T-helper 17 cell (primary cell): ENCODE results near the gene NXN. TPM values are rescaled to one million over a fixed set of nuclear protein-coding genes. Genes with fewer than 3 reads are reported as not detected.
"Not testable (repeated sequence)": the region's sequence is repeated elsewhere in the genome, so short reads cannot be mapped to it uniquely, and the experiment has no call there.

Source experiments
- ATAC-seq: fragments of 150-1000 bp; cut with Tn5 transposase; 2 replicates; pipeline ENCODE4 v1.10.0; 2021; ENCODE audit warnings: mild to moderate bottlenecking, moderate library complexity
- DNase-seq, 3 donors: peaks; one replicate each; pipeline versions ENCODE4 v3.0.0 to v3.0.0-alpha.2; 2020 to 2021
- H3K9me3 ChIP-seq: one replicate; pipeline ENCODE4 v1.7.0; 2013; ENCODE audit warnings: low read length, mild to moderate bottlenecking; ENCODE audit not compliant: control insufficient read depth, poor library complexity, severe bottlenecking
- H3K27ac Mint-ChIP-seq: one replicate; pipeline ENCODE4 v1.8.0; 2022; ENCODE audit warnings: mild to moderate bottlenecking, moderate library complexity, mixed read lengths
- H3K27me3 Mint-ChIP-seq: one replicate; pipeline ENCODE4 v1.8.0; 2022; ENCODE audit warnings: mixed read lengths
- H3K36me3 Mint-ChIP-seq: one replicate; pipeline ENCODE4 v1.8.0; 2022; ENCODE audit warnings: low read depth, mixed read lengths
- H3K4me1 Mint-ChIP-seq: one replicate; pipeline ENCODE4 v1.8.0; 2022; ENCODE audit warnings: mild to moderate bottlenecking, mixed read lengths
- H3K4me3 Mint-ChIP-seq: one replicate; pipeline ENCODE4 v1.8.0; 2022; ENCODE audit warnings: mild to moderate bottlenecking, moderate library complexity, mixed read lengths
- total RNA-seq, 4 donors: library from RNA in 2 of 4; stranded (reverse) in 2 of 4; gene quantifications; one replicate each; pipeline ENCODE4 v1.2.3 and lab custom pipeline; 2022 to 2026

Gene NXN
- total RNA-seq, 2 donors from 2014 or later = 3.3 to 4.4 TPM

DNA sequence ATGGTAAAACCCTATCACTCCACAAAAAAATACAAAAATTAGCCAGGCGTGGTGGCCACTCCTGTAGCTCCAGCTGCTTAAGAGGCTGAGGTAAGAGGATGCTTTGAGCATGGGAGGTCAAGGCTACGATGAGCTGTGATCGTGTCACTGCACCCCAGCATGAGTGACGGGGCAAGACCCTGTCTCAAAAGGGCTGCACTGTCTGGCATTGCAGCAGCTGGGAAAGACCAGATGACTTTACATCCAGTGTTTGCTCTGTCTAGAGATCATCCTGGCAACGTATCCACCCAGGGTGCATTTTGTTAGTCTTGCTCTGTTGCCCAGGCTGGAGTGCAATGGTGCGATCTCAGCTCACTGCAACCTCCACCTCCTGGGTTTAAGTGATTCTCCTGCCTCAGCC is 145.4 kb downstream of the NXN start:
- ATAC-seq (no peak), DNase-seq (no peak)
- Mint-ChIP-seq H3K4me1 (no peaks in the 10 kb centered on the region), H3K27ac (no peak overlapping the region), H3K27me3 (peaks cover 18% of the 10 kb centered on the region), H3K36me3 (no peaks in the 10 kb centered on the region), H3K4me3 (no peak overlapping the region)
- no peaks in the 10 kb centered on the region for H3K9me3 ChIP-seq

DNA sequence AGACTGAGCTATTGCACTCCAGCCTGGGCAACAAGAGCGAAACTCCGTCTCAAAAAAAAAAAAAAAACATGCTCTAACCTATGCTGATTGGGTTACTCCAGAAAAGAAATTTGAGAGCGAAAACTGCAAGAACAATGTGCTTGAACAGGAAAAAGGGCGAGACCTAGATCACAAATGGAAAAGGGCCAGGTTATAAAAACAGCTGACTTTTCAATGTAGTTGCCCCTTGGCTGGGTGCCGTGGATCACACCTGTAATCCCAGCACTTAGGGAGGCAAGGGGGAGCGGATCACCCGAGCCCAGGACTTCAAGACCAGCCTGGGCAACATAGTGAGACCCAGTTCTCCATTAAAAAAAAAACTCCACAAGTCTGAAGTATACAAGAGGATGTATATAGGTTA is 148.6 kb downstream of the NXN start:
- Mint-ChIP-seq H3K27me3 (peaks cover 15% of the 10 kb centered on the region), H3K4me1 (no peaks in the 10 kb centered on the region), H3K4me3 (no peak overlapping the region), H3K27ac (no peak overlapping the region), H3K36me3 (no peaks in the 10 kb centered on the region)
- H3K9me3 ChIP-seq = no peaks in the 10 kb centered on the region
- DNase-seq (no peak), ATAC-seq (no peak)

- DNase-seq (no peak), ATAC-seq (no peak)
- Mint-ChIP-seq H3K27ac (no peak overlapping the region), H3K4me3 (no peak overlapping the region), H3K4me1 (no peaks in the 10 kb centered on the region), H3K27me3 (peaks cover 15% of the 10 kb centered on the region), H3K36me3 (no peaks in the 10 kb centered on the region)
- H3K9me3 ChIP-seq = no peaks in the 10 kb centered on the region
Measured at GRCh38 chr17:830381-830780, 149.2 kb downstream of the NXN start.

GRCh38 chr17:829614-830013 is 150.0 kb downstream of the NXN start:
- not testable (repeated sequence) for H3K27ac Mint-ChIP-seq, H3K36me3 Mint-ChIP-seq, H3K9me3 ChIP-seq, ATAC-seq, H3K4me1 Mint-ChIP-seq, H3K4me3 Mint-ChIP-seq, DNase-seq
- peaks cover 18% of the 10 kb centered on the region for H3K27me3 Mint-ChIP-seq

DNA sequence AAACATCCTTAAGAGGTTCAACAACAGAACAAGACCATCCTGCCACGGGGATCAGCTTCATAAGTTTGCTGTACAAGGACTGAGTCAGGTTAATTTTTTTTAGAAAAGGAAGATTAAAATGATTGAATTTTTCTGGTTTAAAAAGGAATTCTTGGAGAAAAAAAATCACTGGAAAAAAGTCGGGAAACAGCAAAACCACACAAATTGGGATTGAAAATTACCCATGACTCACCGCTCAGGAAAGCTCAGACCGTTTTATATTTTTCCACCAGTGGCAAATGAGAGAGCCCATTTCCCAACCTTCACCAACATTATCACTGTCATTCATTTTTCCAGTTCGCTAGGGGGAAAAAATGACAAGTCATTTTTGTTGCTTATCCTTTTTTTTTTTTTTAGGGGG is 150.8 kb downstream of the NXN start:
- Mint-ChIP-seq H3K27me3 (peaks cover 20% of the 10 kb centered on the region), H3K36me3 (no peaks in the 10 kb centered on the region), H3K27ac (no peak overlapping the region), H3K4me3 (no peak overlapping the region), H3K4me1 (no peaks in the 10 kb centered on the region)
- DNase-seq = no peak
- no peak for ATAC-seq
- no peaks in the 10 kb centered on the region for H3K9me3 ChIP-seq

- ATAC-seq = no peak
- Mint-ChIP-seq H3K36me3 (no peaks in the 10 kb centered on the region), H3K27me3 (peaks cover 16% of the 10 kb centered on the region), H3K4me1 (no peaks in the 10 kb centered on the region), H3K4me3 (no peak overlapping the region), H3K27ac (no peak overlapping the region)
- DNase-seq = no peak
- H3K9me3 ChIP-seq = no peaks in the 10 kb centered on the region
Measured at GRCh38 chr17:826778-827177, 152.8 kb downstream of the NXN start.

- no peak overlapping the region for H3K4me3 Mint-ChIP-seq
- H3K27me3 Mint-ChIP-seq = peaks cover 14% of the 10 kb centered on the region
- no peaks in the 10 kb centered on the region for H3K4me1 Mint-ChIP-seq
- DNase-seq (no peak), ATAC-seq (no peak)
- H3K9me3 ChIP-seq = no peaks in the 10 kb centered on the region
- no peak overlapping the region for H3K27ac Mint-ChIP-seq
- no peaks in the 10 kb centered on the region for H3K36me3 Mint-ChIP-seq
Measured at GRCh38 chr17:825216-825615, 154.4 kb downstream of the NXN start.

DNA sequence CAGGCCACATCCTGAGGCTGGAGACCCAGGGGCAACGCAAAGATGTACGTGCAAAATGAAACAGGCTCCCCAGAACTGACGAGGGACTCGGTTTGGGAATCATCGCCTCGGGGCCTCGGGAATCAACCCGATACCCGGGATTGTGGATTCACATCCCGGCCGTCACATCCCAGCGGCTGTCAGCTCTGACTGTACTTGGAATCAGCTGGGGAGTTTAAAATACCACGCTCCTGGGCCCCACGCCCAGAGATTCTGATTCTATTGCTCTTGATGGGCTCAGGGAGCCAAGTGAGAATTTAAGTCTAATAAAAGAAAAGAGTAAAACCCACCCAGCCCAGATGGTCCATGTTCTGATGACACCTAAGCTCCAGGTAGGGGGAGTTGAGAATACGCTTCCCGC is 155.2 kb downstream of the NXN start:
- no peaks in the 10 kb centered on the region for H3K36me3 Mint-ChIP-seq
- ATAC-seq (no peak), DNase-seq (no peak)
- H3K9me3 ChIP-seq = no peaks in the 10 kb centered on the region
- H3K27ac Mint-ChIP-seq = no peak overlapping the region
- H3K27me3 Mint-ChIP-seq = peaks cover 14% of the 10 kb centered on the region
- H3K4me3 Mint-ChIP-seq = no peak overlapping the region
- no peaks in the 10 kb centered on the region for H3K4me1 Mint-ChIP-seq

DNA sequence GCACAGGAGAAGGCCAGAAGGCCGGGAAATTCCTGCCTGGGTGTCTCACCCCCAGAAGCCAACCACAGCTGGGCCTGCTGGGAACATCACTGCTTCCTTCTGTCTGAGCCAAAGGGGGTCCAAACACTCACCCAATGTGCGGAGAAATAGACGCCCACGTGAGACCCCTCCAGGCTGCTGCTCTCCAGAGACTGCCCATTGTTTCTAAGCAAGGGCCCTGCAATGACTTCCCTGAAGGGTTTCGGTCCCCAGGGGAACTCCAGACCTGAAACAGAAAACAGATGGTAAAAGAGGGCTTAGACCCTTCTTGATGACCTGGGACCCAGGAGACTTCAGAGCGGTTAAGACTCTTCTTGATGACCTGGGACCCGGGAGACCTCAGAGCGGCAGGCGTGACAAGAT is 156.1 kb downstream of the NXN start:
- no peaks in the 10 kb centered on the region for H3K9me3 ChIP-seq
- Mint-ChIP-seq H3K4me3 (no peak overlapping the region), H3K36me3 (no peaks in the 10 kb centered on the region), H3K4me1 (no peaks in the 10 kb centered on the region), H3K27ac (no peak overlapping the region), H3K27me3 (peaks cover 14% of the 10 kb centered on the region)
- ATAC-seq (no peak), DNase-seq (no peak)

GRCh38 chr17:819251-819650 is 160.3 kb downstream of the NXN start:
- DNase-seq = no peak
- Mint-ChIP-seq H3K4me3 (no peak overlapping the region), H3K27ac (no peak overlapping the region), H3K27me3 (peaks cover 5% of the 10 kb centered on the region), H3K36me3 (no peaks in the 10 kb centered on the region), H3K4me1 (no peaks in the 10 kb centered on the region)
- H3K9me3 ChIP-seq = no peaks in the 10 kb centered on the region
- no peak for ATAC-seq

DNA sequence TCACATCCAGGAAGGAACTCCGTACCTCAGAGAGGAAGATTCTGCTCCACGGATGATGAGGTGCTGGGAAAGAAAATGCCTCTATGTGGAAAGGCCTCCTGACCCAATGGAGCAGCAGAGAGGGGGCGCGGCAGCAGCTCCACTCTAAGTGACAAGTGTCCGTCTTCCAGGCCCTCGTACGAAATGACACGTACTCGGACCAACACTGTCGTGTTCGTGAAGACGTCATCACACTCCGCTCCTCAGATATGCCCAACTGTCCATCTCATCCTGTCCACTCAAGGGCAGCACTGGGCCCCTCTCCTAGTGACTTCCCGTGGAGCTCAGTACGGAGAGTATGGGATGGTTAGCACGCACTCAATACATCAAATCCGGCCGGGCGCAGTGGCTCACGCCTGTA is 165.2 kb downstream of the NXN start:
- DNase-seq (no peak), ATAC-seq (no peak)
- H3K9me3 ChIP-seq = no peaks in the 10 kb centered on the region
- Mint-ChIP-seq H3K4me3 (no peak overlapping the region), H3K36me3 (peaks cover 4% of the 10 kb centered on the region), H3K27ac (no peak overlapping the region), H3K4me1 (peaks cover 5% of the 10 kb centered on the region), H3K27me3 (peaks cover 4% of the 10 kb centered on the region)

GRCh38 chr17:812638-813204 is 166.9 kb downstream of the NXN start:
- Mint-ChIP-seq H3K4me1 (peaks cover 5% of the 10 kb centered on the region), H3K36me3 (peaks cover 4% of the 10 kb centered on the region), H3K27me3 (peaks cover 4% of the 10 kb centered on the region), H3K4me3 (no peak overlapping the region), H3K27ac (no peak overlapping the region)
- no peak for DNase-seq
- no peaks in the 10 kb centered on the region for H3K9me3 ChIP-seq
- ATAC-seq = no peak

DNA sequence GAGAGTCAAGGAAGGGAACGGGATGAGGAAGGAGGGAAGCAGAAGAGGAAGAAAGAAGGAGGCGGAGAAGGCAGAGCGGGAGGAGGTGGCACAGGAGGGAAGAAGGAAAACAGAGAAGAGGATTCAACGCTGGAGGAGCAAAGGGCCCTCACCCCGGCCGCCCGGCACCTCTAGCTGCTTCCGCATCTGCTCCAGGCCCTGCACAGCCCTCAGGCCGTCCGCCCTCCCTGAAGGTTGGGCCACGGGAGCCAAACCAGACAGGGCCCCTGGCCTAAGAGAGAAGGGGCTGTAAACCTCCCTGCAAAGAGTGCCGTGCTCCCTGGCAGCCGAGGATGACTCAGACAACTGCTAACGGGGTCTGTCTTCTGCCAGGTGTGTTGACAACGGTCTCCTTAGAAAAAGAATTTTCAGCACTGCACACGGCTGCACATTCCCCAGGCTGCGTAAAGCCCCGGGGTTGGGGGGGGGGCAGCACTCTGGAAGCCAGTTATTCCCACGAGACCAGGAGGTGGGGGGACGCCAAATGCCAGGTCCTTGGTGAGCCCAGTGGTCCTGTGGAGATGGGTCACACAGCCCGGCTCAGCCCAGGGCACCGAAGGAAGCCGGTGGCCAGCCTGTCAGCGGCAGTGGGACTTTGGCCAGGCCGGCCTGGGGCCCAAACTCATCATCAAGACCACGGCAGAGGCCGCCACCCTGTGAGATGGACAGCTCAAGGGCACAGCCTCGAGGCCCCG is 168.4 kb downstream of the NXN start:
- ATAC-seq = no peak
- Mint-ChIP-seq H3K27ac (no peak overlapping the region), H3K27me3 (peaks cover 4% of the 10 kb centered on the region), H3K36me3 (peaks cover 4% of the 10 kb centered on the region), H3K4me3 (no peak overlapping the region), H3K4me1 (peaks cover 5% of the 10 kb centered on the region)
- H3K9me3 ChIP-seq = no peaks in the 10 kb centered on the region
- DNase-seq = no peak
